ENCODE results near the gene UNC50.

DNA sequence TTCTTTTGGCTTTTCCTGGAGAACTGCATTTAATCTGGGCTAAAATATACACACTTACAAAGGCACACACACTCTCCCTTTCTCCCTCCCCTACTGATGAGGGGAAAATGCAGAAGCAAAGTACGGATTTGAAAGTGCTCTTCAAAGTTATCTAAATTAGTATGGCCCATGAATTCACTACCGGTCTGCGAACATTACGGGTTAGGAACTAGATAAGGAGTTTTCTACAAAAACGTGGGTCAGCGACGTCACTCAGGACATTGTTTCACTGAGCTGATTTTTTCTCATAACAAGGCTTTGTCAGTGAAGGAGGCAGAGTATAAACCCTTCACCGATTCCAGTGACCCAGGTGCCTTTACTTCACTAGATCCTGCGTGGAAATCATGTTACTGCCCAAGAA is 47.4 kb upstream of the UNC50 start:
- no peak for TF ChIP-seq CTCF (IDR thresholded peaks at IDR 0.05)
- TF ChIP-seq POLR2A (IDR thresholded peaks at IDR 0.05), result no peak

Measured in body of pancreas (tissue), 4 donors.